Measurements from ENCODE around the gene MBD5.

DNA sequence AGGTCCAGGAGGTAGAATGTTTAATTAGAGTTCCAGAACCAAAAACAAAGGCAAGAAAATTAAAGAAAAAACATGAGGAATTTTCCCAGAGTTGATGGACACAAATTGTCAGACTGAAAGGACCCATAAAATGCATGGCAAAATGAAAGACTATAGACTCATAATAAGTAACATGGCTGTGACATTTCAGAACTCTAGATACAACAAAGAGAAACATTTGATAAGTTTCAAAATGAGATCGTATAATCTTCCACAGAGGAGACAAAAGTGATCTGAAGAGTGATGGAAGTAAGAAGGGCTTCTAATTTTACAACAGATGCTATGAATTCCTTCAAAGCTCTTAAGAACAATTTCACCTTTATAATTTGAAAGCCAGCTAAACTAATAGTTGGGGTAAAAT is 20.8 kb upstream of the MBD5 start:
- TF ChIP-seq POLR2A (IDR thresholded peaks at IDR 0.05) (no peak), CTCF (IDR thresholded peaks at IDR 0.05) (no peak), EP300 (IDR thresholded peaks at IDR 0.05) (no peak)
